OCI-LY1 (cell line): Measurements from ENCODE around the gene ENG.
"Not testable (repeated sequence)": the region's sequence is repeated elsewhere in the genome, so short reads cannot be mapped to it uniquely, and the experiment has no call there.

Experiments used
- CTCF ChIP-seq: fragments of 200-600 bp; sonication (generic), shearing (Covaris generic); IDR thresholded peaks from 2 replicates; pipeline ENCODE4 v1.5.1; 2017; ENCODE audit warnings: mild to moderate bottlenecking, antibody characterized with exemption, low read length, moderate library complexity, mixed read lengths
- EZH2 ChIP-seq: fragments of 200-600 bp; sonication (generic), shearing (Covaris generic); IDR thresholded peaks from 2 replicates; pipeline ENCODE4 v1.8.0; 2017; ENCODE audit warnings: borderline replicate concordance, mixed run types, mild to moderate bottlenecking, antibody characterized with exemption, low read length, moderate library complexity, mixed read lengths

- not testable (repeated sequence) for TF ChIP-seq CTCF, EZH2
These were observed 27.3 kb upstream of the ENG start for GRCh38 chr9:127881715-127882114.
